A549 (cell line): ENCODE results near the gene METTL24. TPM values are rescaled to one million over a fixed set of nuclear protein-coding genes. Genes with fewer than 3 reads are reported as not detected.

Experiments
- ATAC-seq, 2 experiments: fragments of 200-7000 bp in 1 of 2; fragments of >200 bp in 1 of 2; cut with Nextera tagmentation in 1 of 2; cut with Tn5 transposase in 1 of 2; 3 replicates each; pipeline versions ENCODE4 v1.8.0 to v1.9.1; 2018 to 2020; ENCODE audit warnings: mild to moderate bottlenecking in 1 of 2, moderate library complexity in 1 of 2
- CTCF ChIA-PET: fragments of 300-600 bp; sonication (Branson Sonifier 250); formaldehyde crosslinking; extraction: SDS; loops from one replicate; lab custom pipeline; 2021; ENCODE audit warnings: antibody characterized with exemption, inconsistent platforms; lab: Yijun Ruan, JAX
- POLR2A ChIA-PET: fragments of 350-600 bp; formaldehyde crosslinking; extraction: SDS; loops from one replicate; lab custom pipeline; 2021; ENCODE audit warnings: antibody characterized with exemption, inconsistent platforms; lab: Yijun Ruan, JAX
- DNase-seq, 2 experiments: peaks; one replicate each; pipeline versions ENCODE4 v3.0.0 to v3.0.0-alpha.2; 2011 to 2016; ENCODE audit warnings: low read depth in 1 of 2, low spot score in 1 of 2
- FAIRE-seq: peaks from 2 replicates; lab custom pipeline; 2011; peaks lifted over from hg19 to GRCh38; lab: Jason Lieb, UNC
- H3K27ac ChIP-seq, 2 experiments: fragments of >200 bp; sonication (Bioruptor Twin); formaldehyde crosslinking; 3 replicates each; pipeline ENCODE4 v1.5.1; 2016 to 2017
- H3K4me1 ChIP-seq: fragments of >200 bp; sonication (Bioruptor Twin); formaldehyde crosslinking; 3 replicates; pipeline ENCODE4 v1.6.1; 2016
- H3K4me2 ChIP-seq: fragments of >200 bp; sonication (Bioruptor Twin); formaldehyde crosslinking; 3 replicates; pipeline ENCODE4 v1.6.1; 2016
- H3K4me3 ChIP-seq: fragments of >200 bp; sonication (Bioruptor Twin); formaldehyde crosslinking; 3 replicates; pipeline ENCODE4 v1.5.1; 2016
- H3K9me3 ChIP-seq: fragments of >200 bp; sonication (Bioruptor Twin); formaldehyde crosslinking; 3 replicates; pipeline ENCODE4 v1.6.1; 2016
- BCL3 ChIP-seq: fragments of >200 bp; sonication (Bioruptor Twin); formaldehyde crosslinking; IDR thresholded peaks from 3 replicates; pipeline ENCODE4 v1.6.1; 2016
- CBX2 ChIP-seq: fragments of 200-600 bp; sonication (generic); IDR thresholded peaks from 2 replicates; pipeline ENCODE4 v1.6.1; 2016; ENCODE audit warnings: low read depth, mild to moderate bottlenecking, borderline replicate concordance
- CBX8 ChIP-seq: fragments of 200-600 bp; sonication (generic); IDR thresholded peaks from 2 replicates; pipeline ENCODE4 v1.6.1; 2016
- CEBPB ChIP-seq, 2 experiments: fragments of >200 bp in 1 of 2; sonication (Bioruptor Twin) in 1 of 2; formaldehyde crosslinking in 1 of 2; IDR thresholded peaks; 2 replicates each; pipeline ENCODE4 v1.6.1; 2012 to 2016
- CHD2 ChIP-seq: fragments of 150-350 bp; IDR thresholded peaks from 2 replicates; pipeline ENCODE4 v1.6.1; 2014; ENCODE audit warnings: low read length; ENCODE audit not compliant: partially characterized antibody
- ESRRA ChIP-seq: fragments of 150-350 bp; IDR thresholded peaks from 2 replicates; pipeline ENCODE4 v1.6.1; 2014; ENCODE audit warnings: mild to moderate bottlenecking, low read length, borderline replicate concordance
- HOXA7 ChIP-seq: fragments of 250-450 bp; sonication (Bioruptor Pico); IDR thresholded peaks from 2 replicates; pipeline ENCODE4 v1.5.0; 2020; ENCODE audit warnings: mild to moderate bottlenecking, moderate library complexity
- KDM1A ChIP-seq: fragments of 200-600 bp; sonication (generic); IDR thresholded peaks from 2 replicates; pipeline ENCODE4 v1.6.1; 2016; ENCODE audit warnings: low read depth, mild to moderate bottlenecking
- MAFK ChIP-seq: fragments of 450-650 bp; IDR thresholded peaks from 2 replicates; pipeline ENCODE4 v1.6.1; 2014; ENCODE audit not compliant: partially characterized antibody
- MYC ChIP-seq: IDR thresholded peaks from 2 replicates; pipeline ENCODE4 v1.6.1; 2012; ENCODE audit warnings: mild to moderate bottlenecking, inconsistent platforms, low read length, improper control_type of control experiment, borderline replicate concordance
- RCOR1 ChIP-seq: fragments of 150-350 bp; IDR thresholded peaks from 2 replicates; pipeline ENCODE4 v1.6.1; 2014; ENCODE audit warnings: antibody characterized with exemption, low read length, low read depth
- RFX5 ChIP-seq: fragments of 450-650 bp; IDR thresholded peaks from 2 replicates; pipeline ENCODE4 v1.7.1; 2014; ENCODE audit warnings: antibody characterized with exemption, mild to moderate bottlenecking, moderate library complexity
- RNF2 ChIP-seq: fragments of 200-600 bp; sonication (generic); IDR thresholded peaks from 2 replicates; pipeline ENCODE4 v1.6.1; 2016; ENCODE audit warnings: low read depth, mild to moderate bottlenecking, antibody characterized with exemption, moderate library complexity, borderline replicate concordance
- SMC3 ChIP-seq: fragments of >200 bp; sonication (Bioruptor Twin); formaldehyde crosslinking; IDR thresholded peaks from 3 replicates; pipeline ENCODE4 v1.6.1; 2018; ENCODE audit warnings: inconsistent platforms
- WGBS: methylation state at CpG from one replicate; pipeline ENCODE4 v1.1.6; 2017; ENCODE audit errors: missing lambda C conversion rate; 5-methylcytosine and 5-hydroxymethylcytosine counted together
- polyA plus RNA-seq, 4 experiments: library from polyadenylated mRNA; depleted of rRNA in 3 of 4; stranded (reverse); fragments of >200 nt; fragmentation: RNase III in 1 of 4; extraction: RNeasy Plus Mini Kit Qiagen cat#74134 plus additional on column Dnase treatment in 1 of 4; gene quantifications; 2 replicates in 3 of 4; 3 replicates in 1 of 4; pipeline ENCODE4 v1.2.3, GENCODE V29; 2011 to 2017
- TF ChIP-seq, protein P1 (sequence below): fragments of 450-650 bp; IDR thresholded peaks from 2 replicates; pipeline ENCODE4 v1.6.1; 2014; ENCODE audit warnings: antibody characterized with exemption
- TF ChIP-seq, protein P2 (sequence below): IDR thresholded peaks from 2 replicates; pipeline ENCODE4 v1.6.1; 2012
- TF ChIP-seq, protein P3 (sequence below): fragments of >200 bp; sonication (Bioruptor Twin); formaldehyde crosslinking; IDR thresholded peaks from 3 replicates; pipeline ENCODE4 v1.5.1; 2016
- TF ChIP-seq, protein P4 (sequence below): fragments of 250-450 bp; sonication (Bioruptor Pico); IDR thresholded peaks from 2 replicates; pipeline ENCODE4 v1.5.0; 2021; ENCODE audit warnings: mild to moderate bottlenecking, moderate library complexity, borderline replicate concordance
- TF ChIP-seq, protein P5 (sequence below): fragments of 250-450 bp; sonication (Bioruptor Pico); IDR thresholded peaks from 2 replicates; pipeline ENCODE4 v1.5.0; 2020; ENCODE audit warnings: low read depth, mild to moderate bottlenecking, moderate library complexity

Gene METTL24
- polyA plus RNA-seq, 2 of the 4 experiments (the other 2 are of a cell fraction) = not detected

DNA sequence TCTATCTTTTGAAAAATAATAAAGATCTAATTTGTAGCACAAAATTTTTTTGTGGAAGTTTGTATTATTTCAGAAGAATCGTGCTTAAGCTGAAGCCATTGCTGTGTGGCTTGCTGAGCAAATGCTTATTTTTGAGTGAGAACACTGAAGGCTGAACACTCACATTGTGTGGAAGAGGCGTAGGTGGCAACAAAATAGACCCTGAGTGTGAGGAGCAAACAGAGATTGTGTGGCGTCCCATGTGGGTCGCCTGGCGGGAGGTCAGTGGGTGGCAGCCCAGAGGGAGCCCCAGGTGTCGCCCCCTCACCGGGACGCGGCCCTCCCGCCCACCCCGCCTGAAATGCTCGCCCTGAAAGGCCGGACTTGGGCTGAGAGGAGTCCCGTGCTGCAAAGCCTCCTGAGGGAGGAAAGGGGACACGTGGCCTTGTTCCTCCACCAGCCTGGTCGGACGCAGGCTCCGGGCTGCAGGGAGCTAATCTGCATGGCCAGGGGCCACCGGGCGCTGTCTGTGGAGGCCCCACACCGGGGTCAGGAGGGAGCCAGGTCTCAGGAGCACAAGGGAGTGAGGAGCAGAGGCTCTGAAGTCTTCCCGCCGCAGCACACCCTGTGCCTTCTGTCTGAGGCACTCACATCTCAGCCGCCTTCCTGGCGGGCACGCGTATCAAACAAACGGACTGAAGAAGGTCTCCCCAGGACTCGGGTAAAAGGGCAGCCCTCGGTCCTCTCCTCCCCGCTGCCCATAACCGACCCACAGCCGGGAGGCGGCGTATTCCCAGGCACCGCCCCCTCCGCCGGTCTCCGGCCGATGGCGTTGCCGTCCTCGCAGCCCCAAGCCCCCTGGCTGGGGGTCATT lies 41.3 kb upstream of the METTL24 start:
- ChIA-PET POLR2A (no interaction called here), CTCF (no interaction called here)
- no peak for FAIRE-seq
- Histone ChIP-seq H3K4me3 (no peak overlapping the region), H3K4me1 (no peaks in the 10 kb centered on the region), H3K9me3 (no peaks in the 10 kb centered on the region), H3K4me2 (no peak overlapping the region), H3K27ac (no peak overlapping the region)
- WGBS = 82% methylated on average over 31 of the region's 43 CpGs
- TF ChIP-seq, protein P1, sequence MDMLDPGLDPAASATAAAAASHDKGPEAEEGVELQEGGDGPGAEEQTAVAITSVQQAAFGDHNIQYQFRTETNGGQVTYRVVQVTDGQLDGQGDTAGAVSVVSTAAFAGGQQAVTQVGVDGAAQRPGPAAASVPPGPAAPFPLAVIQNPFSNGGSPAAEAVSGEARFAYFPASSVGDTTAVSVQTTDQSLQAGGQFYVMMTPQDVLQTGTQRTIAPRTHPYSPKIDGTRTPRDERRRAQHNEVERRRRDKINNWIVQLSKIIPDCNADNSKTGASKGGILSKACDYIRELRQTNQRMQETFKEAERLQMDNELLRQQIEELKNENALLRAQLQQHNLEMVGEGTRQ = no peak
- TF ChIP-seq, protein P2, sequence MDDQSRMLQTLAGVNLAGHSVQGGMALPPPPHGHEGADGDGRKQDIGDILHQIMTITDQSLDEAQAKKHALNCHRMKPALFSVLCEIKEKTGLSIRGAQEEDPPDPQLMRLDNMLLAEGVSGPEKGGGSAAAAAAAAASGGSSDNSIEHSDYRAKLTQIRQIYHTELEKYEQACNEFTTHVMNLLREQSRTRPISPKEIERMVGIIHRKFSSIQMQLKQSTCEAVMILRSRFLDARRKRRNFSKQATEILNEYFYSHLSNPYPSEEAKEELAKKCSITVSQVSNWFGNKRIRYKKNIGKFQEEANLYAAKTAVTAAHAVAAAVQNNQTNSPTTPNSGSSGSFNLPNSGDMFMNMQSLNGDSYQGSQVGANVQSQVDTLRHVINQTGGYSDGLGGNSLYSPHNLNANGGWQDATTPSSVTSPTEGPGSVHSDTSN = no peak
- TF ChIP-seq CEBPB (IDR thresholded peaks at IDR 0.05) = no peak
- no peak for TF ChIP-seq CBX8
- no peak for TF ChIP-seq BCL3
- TF ChIP-seq SMC3 = no peak
- TF ChIP-seq, protein P3, sequence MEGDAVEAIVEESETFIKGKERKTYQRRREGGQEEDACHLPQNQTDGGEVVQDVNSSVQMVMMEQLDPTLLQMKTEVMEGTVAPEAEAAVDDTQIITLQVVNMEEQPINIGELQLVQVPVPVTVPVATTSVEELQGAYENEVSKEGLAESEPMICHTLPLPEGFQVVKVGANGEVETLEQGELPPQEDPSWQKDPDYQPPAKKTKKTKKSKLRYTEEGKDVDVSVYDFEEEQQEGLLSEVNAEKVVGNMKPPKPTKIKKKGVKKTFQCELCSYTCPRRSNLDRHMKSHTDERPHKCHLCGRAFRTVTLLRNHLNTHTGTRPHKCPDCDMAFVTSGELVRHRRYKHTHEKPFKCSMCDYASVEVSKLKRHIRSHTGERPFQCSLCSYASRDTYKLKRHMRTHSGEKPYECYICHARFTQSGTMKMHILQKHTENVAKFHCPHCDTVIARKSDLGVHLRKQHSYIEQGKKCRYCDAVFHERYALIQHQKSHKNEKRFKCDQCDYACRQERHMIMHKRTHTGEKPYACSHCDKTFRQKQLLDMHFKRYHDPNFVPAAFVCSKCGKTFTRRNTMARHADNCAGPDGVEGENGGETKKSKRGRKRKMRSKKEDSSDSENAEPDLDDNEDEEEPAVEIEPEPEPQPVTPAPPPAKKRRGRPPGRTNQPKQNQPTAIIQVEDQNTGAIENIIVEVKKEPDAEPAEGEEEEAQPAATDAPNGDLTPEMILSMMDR = no peak
- no peak for TF ChIP-seq MYC
- TF ChIP-seq CHD2 = no peak
- TF ChIP-seq KDM1A = no peak
- TF ChIP-seq, protein P4, sequence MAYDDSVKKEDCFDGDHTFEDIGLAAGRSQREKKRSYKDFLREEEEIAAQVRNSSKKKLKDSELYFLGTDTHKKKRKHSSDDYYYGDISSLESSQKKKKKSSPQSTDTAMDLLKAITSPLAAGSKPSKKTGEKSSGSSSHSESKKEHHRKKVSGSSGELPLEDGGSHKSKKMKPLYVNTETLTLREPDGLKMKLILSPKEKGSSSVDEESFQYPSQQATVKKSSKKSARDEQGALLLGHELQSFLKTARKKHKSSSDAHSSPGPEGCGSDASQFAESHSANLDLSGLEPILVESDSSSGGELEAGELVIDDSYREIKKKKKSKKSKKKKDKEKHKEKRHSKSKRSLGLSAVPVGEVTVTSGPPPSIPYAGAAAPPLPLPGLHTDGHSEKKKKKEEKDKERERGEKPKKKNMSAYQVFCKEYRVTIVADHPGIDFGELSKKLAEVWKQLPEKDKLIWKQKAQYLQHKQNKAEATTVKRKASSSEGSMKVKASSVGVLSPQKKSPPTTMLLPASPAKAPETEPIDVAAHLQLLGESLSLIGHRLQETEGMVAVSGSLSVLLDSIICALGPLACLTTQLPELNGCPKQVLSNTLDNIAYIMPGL (CRISPR knock-in tag) = no peak
- no peak for TF ChIP-seq MAFK
- no peak for TF ChIP-seq RNF2
- TF ChIP-seq ESRRA = no peak
- TF ChIP-seq HOXA7 (CRISPR knock-in tag) = no peak
- no peak for TF ChIP-seq CBX2
- no peak for TF ChIP-seq RFX5
- no peak for TF ChIP-seq RCOR1
- TF ChIP-seq, protein P5, sequence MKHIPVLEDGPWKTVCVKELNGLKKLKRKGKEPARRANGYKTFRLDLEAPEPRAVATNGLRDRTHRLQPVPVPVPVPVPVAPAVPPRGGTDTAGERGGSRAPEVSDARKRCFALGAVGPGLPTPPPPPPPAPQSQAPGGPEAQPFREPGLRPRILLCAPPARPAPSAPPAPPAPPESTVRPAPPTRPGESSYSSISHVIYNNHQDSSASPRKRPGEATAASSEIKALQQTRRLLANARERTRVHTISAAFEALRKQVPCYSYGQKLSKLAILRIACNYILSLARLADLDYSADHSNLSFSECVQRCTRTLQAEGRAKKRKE (CRISPR knock-in tag) = no peak
- no peak for ATAC-seq
- DNase-seq = no peak
